ENCODE data around the gene DMBX1.

Gene DMBX1

DNA sequence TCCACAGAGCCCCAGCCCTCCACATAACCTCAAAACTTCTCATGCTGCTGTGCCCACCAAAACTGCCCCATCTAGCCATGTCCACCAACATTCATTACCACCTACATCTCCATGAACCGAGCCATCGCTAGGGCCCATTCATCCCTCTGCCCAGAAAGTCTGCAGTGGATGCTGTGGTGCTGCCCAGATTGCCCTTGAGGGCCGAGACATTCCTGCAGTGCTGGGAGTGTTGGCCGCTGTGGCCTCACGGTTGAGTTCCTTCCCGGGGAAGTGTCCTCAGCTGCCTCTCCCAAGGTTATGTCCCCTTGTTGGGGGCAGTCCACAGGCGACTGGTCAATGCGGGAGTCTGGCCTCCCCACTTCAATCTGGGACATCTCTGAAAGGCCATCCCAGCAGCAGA lies 30.3 kb upstream of the DMBX1 start:
- no peak for DNase-seq (ENCODE audit: low spot score)

DNA sequence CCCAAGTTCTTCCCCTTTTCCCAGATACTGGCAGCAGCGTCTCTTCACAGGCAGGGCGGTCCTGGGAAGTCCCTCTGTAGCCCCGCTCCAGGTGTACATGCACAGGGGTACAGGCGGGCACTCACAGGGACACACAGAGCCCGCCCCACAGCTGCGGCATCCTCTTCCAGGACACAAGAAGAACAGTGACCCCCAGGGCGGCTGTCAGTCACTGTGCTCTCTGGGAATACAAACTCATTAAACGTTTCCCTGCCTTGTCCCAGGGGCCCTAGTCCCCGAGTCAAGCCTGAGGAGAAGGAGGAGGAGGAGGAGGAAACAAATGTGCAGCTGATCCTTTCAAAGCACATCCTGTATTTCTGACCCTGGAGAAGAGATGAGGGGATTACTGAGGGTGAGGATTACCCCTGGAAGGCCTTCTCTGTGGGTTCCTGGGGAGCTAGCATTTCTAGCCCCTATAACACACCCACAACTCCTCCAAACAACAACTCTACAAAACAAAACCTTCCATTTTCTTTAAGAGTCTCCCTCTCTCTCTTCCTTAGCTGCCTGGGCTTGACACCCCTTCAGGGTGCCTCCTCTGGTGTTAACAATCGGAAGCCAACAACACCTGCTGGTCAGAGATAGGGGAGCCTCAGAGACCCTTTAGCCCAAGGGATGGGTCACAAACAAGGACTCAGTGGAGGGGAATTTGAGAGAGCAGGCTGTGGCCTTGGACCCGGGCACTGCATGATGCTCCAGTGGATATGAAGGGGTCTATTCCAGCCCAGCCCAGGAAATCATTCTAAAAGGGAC lies 28.4 kb upstream of the DMBX1 start:
- DNase-seq (ENCODE audit: low spot score) = no peak

DNA sequence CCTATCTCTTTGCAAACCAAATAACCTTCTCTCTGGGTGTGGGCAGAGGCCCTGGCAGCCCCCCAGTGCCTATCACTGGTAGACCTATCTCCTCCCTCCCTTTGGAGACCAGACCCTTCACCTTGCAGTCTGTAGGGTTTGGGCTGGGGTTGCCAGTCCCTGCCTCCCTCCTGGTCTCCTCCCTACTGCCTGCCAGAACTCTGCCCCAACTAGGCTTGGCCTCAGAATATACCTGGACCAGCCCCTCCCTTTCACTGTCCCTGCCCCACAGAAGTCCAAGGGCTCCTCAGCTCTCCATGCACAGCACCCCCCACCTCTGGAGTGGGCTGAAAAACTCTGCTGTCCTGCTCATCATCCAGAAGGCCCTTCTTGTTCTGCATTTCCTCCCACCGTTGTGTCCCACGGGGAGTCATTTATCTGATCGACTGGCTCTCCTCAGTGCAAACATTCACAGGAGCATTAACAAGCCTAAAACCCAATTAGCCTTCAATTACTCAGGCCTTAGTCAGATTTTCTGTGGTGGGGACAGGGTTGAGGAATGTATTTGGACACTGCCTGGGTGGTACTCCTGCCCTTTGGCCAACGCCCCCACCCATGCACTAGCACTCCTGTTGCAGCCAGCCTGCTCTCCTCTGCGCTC lies 27.7 kb upstream of the DMBX1 start:
- DNase-seq (ENCODE audit: low spot score) = no peak

DNA sequence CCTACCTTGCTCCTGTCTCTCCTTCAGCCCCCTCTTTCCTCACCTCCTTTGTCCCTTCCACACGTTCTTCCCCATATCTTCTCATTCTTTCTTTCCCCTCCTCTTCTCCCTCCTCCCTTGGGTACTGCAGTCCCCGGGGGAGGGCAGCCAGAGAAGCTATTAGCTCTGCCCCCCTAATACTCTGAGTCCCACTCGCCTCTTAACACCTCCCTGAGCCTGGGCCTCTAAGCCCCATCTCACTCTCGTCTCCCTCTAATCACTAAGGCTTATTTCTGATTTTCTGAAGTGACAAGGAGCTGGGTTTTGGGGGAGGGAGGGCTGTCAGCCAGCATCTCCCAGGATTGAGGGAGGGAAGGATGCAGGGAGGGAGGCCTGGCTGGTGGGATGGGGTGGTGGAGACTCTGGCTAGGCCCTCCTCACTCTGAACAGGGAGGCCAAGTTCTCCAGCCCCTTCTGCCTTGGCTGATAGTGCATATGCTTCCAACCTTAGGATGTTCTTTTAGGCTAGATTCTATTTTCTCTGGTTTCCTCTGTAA lies 25.6 kb upstream of the DMBX1 start:
- no peak for DNase-seq (ENCODE audit: low spot score)

DNA sequence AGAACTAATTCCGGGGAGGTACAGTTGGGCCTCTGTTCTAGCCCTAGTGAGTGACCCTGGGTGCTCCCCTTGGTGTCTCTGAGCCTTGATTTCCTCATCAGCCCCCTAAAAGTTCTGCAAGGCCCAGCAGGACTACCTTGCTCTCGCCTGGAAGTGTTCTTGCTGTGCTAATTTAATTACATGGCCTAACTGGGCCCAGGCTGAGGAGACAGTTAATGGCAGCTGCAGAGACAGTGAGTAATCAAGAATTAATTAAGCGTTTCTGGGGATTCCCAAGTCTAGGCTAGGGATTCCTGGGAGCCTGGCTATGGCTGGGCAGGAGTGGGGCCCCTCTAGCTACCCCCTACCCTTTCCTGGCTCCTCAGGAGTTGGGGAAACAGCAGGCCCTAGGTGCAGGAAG lies 24.7 kb upstream of the DMBX1 start:
- no peak for DNase-seq (ENCODE audit: low spot score)

DNA sequence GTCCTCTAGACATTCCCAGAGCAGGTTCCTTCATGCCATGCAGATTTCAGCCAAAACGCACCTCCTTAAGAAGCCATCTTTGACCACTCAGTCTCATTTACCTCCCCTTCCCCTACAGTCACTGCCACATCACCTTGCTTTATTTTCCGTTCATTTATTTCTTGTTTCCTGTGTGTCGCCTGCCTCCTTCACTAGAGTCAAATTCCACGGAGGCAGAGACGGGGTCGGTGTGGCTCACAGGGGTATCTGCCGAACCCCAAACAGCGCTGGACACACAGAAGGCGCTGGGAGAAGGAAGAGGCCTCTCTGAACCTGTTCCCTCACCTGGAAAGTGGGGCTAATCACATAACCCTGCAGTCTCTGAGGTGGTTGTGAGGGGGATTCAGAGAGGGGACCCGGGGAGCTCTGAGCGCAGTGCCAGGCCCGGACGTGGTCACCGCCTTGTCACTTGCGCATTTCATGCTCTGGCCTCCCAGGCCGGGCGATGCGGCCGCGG lies 23.6 kb upstream of the DMBX1 start:
- DNase-seq (ENCODE audit: low spot score) = no peak

DNA sequence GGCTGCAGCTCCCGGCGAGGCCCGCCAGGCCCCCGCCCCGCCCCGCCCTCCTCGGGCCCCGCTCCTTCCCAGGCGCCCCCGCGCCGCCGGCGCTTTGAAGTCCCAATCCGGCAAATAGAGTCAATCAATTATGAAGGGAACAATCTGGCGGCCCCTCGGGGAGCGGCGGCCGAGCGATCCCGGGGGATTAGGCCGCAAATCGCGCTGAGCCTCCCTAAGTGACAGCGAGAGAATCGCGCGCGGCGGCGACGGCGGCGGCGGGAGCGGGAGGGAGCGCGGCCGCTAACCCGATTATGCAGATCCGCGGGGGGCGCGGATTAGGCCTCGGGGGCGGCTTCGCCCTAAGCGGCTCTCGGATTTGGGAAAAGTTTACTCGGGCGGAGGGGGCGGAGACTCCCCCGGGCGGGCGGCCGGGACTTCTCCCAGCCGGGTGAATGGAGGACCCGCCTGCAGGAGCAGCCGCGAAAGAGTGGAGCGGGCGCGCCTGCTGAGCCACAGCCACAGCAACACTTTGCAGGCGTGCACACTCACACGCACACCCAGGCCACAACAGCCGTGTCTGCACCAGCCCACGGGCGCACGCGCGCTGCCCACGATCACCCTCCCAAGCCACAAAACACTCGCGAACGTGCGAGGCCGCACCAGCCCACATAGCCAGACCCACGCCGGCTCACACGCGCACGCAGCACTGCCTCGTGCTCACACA lies 23.0 kb upstream of the DMBX1 start:
- no peak for DNase-seq (ENCODE audit: low spot score)

DNA sequence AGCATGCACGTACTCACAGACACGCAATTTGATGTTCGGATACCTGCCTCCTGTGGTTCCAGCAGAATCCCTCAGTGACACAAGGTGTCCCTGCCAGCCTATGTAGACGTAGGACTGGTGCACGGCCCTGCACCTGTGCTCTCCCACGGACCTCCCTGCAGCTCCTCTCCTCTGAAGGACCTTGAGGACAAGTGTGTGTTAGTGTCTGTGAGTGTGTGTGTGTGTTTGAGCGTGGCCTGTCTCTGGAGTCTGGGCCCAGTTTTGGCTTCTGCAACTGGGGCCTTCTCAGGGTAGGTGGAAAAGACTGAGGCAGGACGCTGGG lies 22.5 kb upstream of the DMBX1 start:
- DNase-seq (ENCODE audit: low spot score) = no peak

DNA sequence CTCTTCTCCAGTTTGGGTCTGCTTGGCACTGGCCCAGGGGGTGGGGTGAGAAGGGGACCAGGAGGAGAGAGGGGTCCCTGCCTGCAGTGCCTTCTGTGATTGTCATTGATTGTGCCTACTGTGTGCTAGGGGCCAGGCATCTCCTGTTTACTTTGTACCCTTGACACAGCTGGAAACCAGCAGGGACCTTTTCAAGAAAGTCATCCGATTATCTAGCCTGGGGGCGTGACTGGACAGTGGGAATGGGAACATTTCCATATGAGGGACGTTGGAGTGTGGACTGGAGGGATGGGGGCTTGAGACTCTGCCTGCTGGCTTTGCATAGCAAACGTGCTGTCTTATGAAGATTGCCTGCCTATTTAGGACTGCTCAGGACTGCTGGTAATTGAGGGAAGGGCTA lies 19.8 kb upstream of the DMBX1 start:
- no peak for DNase-seq (ENCODE audit: low spot score)

DNA sequence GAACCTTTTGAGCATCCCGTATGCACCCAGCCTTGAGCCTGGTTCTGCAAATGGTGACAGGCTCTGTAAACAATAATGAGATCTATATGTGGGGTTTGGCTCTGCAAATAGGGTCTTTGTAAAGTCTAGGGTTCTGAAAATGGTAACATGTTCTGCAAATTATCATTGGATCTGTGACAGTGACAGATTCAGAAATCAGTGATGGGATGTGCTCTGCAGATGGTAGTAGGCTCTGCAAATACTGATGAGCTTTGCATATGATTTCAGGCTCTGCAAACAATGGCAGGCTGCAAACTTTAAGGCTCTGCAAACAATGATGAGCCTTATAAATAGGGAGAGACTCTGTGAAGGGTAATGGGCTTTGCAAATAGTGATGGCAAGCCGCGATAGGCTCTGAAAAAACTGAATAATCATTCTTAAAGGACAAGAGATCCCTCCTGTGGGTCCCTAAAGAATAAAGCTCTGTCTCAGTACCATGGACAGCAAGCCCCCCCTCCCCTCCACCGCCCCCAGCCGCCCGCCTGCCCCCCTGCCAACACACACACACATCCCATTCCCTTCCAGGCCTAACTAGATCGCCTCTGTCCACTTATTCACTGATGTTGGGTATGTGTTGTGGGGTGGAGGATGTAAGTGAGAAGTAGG lies 17.7 kb upstream of the DMBX1 start:
- no peak for DNase-seq (ENCODE audit: low spot score)

DNA sequence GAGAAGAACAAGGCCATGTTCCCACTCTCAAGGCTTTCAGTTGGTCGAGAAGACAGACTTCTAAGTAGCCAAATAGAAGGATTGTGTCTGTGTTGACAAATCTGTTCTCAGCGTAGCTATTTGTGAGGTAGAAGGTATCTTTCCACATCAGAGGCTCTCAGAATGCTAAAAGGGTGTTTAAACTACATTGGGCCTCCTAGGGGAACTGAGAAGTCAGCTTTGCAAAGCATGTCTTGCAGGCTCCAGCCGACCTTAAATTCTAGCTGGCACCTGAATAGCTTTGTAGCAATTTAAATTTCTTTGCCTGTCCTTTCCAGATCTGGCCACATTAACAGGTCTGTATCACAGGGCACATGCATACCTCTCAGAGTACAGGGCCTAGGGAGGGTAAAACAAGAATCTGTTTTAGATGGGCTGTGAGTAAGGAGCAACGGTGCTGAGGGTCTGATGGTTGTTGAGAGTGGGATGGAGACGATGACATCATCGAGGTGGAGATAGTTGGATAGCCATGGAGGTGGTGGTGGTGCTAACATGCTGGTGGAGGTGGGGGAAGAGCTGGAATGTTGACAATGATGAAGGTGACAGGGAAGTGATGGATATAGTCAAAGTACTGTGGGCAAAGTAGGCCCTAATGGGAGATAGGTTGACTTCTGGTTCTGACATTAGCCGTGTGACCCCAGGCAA lies 17.0 kb upstream of the DMBX1 start:
- no peak for DNase-seq (ENCODE audit: low spot score)

DNA sequence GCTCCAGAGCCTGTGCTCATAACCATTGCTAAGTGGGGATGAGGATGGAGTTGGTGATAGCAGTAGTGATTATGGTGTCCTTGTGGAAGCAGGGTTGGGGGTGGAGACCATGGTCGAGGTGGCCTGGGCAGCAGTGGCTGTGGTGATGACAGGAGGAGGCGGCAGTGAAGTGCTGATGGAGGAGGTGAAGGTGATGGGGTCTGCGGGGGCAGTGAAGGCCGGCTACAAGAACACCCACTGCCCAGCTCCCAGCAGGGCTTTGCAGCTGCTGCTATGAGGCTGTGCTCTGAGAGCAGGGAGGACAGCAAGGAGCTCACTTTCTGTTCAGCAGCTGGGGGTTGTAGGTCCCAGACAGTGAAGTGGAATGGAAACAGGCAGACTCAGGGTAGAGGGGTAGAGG lies 15.6 kb upstream of the DMBX1 start:
- DNase-seq (ENCODE audit: low spot score) = no peak

DNA sequence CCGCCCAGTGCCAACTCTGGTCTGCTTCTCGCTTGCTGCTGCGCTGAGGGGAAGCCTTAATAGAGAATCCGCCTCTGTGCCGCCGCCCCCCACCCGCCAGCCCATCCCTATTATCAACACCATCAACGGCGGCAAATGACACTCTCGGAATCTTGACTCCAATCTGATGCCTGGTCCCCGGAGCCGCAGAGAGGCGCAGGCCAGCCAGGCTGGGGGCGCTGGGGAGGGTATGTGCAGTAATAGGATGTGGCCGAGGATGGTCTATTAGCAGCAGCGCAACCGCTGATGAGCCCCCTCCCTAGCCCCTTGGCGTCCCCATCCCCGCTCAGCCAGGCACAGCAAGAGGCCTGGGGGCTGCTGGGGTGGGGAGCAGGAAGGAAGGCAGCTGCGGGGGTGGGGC lies 15.1 kb upstream of the DMBX1 start:
- no peak for DNase-seq (ENCODE audit: low spot score)

DNA sequence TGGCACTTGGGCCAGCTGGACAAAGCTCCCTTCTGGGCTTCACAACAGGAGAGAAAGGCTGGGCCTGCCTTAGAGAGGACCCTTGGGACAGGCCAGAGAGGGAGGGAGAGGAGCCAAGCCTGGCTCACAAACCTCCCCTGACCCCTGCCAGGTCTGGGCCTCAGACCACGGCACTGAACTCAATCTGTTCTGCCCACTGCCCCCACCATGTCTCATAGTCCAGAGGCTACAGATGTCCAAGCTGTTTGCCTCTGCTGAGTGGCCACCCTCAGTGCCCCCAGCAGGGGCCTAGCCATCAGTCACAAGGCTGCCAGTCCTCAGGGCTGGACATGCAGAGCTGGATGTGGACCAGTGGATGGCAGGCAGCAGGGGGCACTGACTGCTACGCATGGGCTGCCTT lies 13.0 kb upstream of the DMBX1 start:
- no peak for DNase-seq (ENCODE audit: low spot score)

DNA sequence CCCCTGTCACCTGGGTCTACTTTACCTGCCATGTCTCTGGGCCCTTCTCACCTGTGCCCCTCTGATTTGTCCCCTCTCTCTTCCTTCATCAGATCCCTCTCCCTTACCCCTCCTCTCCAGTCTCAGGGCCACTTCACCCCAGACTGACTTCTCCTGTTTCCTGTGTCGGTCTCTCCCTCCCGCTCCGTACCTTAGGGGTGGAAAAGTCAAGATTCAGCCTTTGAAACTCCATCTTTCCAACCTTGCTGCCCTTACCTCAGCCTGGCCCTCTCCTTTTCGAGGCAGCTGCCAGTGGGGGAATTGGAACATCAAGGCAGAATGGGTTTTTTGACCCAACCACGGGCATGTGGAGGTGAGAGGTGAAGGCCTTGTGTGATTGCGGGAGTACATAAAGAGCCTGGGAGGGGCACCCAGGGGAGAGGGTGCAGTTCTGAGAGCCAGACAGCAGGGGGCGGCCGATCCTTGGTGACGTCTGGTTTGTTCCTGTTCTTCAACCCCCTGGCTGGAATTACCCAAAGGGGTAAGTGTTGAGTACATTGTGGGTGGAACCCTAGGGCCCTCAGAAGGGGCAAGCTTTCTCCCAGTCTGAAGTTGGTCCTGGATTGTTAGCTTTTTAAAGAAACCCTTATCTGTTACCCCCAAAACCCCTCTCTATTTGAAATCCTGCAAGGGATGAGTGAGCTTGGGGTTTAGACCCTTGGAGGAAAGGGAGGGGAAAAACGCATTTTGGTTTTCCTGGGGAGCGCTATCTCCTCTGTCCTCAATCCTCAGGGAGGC lies 12.3 kb upstream of the DMBX1 start:
- peak; percentile 56 for DNase-seq (ENCODE audit: low spot score)

DNA sequence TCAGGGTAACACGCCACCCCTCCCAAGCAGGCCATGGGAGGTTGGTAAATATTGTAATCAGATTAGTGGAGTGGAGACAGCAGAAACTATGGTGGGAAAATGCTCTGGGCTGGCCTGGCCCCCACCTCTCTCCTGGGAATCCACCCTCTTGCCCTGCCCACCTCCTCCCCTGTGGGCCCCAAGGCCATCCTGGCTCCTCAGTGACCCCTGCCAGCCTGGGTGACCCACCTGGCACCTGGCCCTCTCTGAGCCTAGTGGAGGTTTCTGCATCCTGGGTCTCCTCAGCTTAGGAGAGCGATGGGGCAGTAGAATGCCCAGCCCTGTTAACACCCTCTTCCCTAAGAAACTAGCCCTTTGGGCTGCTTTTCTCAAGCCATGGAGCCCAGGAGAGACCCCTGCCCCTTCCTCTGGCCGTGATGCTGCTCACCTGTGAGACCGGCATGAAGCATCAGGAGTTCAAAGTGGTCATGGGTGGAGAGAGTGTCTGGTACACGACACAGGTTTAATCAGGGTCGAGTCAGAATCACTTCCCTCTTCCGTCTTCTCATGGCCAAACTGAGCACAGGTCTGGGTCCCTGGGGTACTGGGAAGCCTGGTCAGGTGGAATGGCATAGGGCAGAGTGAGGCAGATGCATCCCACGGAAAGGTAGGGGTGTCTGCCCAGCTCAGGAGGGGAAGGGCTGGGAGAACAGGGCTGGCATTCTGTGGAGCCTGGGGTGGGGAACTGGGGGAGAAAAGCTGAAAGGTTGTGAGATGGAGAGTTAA lies 10.7 kb upstream of the DMBX1 start:
- DNase-seq (ENCODE audit: low spot score) = no peak

DNA sequence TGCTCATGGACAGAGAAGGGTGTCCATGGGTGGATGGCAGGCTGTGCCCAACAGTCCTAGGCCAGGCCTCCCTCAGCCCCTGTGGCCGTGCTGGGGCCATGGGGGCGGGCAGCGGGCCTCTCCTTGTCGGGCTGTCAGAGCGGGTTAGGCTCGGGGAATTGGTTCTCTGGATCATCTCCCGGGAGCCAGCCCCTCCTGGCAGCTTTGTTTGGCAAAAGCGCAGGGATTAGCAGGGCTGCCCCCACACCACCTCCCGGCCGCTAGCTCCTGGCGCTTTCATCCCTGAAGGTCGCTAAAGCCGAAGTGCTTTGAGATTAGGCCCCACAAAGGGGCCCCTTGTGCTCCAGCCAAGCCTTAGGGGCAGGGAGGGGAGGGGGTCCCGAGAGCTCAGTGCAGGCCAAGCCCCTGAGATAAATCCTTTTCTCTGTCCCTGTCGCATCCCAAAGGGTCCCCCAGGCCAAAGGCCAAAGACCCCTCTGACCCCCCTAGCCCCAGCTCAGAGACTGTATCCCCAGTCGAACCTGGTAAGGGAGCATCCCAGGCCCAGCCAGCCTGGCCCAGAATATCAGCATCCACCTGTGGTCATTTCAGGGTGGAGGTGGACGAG lies 9.8 kb upstream of the DMBX1 start:
- DNase-seq (ENCODE audit: low spot score) = no peak

DNA sequence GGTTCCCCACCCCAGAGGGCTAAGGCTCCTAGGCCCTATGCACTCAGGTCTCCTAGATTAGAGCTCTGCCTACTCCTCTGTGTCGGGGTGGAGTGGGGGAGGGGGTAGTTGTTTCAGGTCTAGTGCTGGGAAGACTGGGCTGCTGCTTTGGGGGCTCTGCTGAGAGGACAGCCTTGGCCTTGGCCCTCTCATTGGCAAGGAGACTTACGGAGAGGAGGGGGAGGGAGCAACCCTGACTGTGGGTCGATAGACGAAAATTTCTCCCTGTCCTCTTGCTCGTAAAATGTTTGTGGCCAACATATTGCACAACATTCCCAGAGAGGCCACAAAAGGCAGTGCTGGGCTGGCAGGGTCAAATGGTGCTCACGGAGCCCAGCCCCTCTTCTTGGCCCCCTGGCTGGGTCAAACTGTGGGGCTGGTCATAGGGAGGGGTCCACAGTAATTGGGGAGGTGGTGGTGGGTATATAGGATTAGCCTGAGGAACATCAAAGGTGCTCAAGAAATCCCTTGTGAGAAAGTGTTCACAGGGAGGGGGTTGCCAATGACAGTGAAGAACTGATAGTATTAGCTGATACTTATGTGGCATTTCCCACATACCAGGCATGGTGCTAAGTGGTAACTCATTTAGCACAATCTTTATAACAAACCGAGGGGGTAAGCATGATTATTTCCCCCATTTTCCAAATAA lies 8.5 kb upstream of the DMBX1 start:
- no peak for DNase-seq (ENCODE audit: low spot score)

DNA sequence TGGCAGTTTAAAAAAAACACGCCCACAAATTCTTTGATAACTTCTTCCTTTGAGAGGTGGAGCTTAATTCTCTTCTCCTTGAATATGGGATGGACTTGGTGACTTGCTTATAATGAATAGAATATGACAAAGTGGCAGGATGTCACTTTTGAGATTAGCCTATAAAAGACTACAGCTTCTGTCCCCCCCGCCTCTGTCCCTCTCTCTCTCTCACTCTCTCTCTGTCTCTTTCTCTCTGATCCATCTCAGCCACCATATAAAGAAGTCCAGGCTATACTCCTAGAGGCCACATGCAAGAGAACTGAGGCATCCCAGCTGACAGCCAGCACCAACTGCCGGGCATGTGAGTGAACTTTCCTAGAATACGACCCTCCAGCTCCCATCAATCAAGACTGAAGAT lies 7.7 kb upstream of the DMBX1 start:
- no peak for DNase-seq (ENCODE audit: low spot score)
